ENCODE measurements around the gene GPR75. TPM values are rescaled to one million over a fixed set of nuclear protein-coding genes. Genes with fewer than 3 reads are reported as not detected.
A peak's percentile ranks its signal among the peaks of the same experiment; 100 is the strongest.
"Not testable (repeated sequence)": the region's sequence is repeated elsewhere in the genome, so short reads cannot be mapped to it uniquely, and the experiment has no call there.

The GPR75 gene
- total RNA-seq, 2 experiments from 2014 or later, result 1.6 to 2.0 TPM

GRCh38 chr2:53826587-53827397 is 33.0 kb downstream of the GPR75 start:
- Histone ChIP-seq H3K27ac (ENCODE audit: low read depth in 1 of 2, low read length in 2 of 2) (no peak overlapping the region), H3K4me3 (ENCODE audit: low read length) (no peak overlapping the region), H3K9me3 (ENCODE audit: control insufficient read depth in 1 of 2, insufficient read depth in 1 of 2, low read length in 2 of 2) (peaks cover 0 to 4% of the 10 kb centered on the region in 2 experiments), H3K27me3 (ENCODE audit: control insufficient read depth in 1 of 2, insufficient read depth in 2 of 2, low read length in 2 of 2) (no peaks in the 10 kb centered on the region), H3K36me3 (ENCODE audit: insufficient read depth, low read length) (peaks cover 3% of the 10 kb centered on the region), H3K4me1 (ENCODE audit: insufficient read depth, low read length) (no peaks in the 10 kb centered on the region)
- no peaks in the 10 kb centered on the region for H3K4me1 Mint-ChIP-seq (ENCODE audit: low read depth)
- TF ChIP-seq CTCF (IDR thresholded peaks at IDR 0.05), result no peak
- intact Hi-C loops (cut with DNase I, micrococcal nuclease), result no loop called here
- ChIA-PET POLR2A (no interaction called here), CTCF (no interaction called here)
- no peaks in the 10 kb centered on the region for H3K27me3 Mint-ChIP-seq
- H3K36me3 Mint-ChIP-seq (ENCODE audit: low read depth), result peaks cover 10% of the 10 kb centered on the region
- ATAC-seq (ENCODE audit: poor library complexity) (no peak), DNase-seq (no peak)
- peaks cover 4% of the 10 kb centered on the region for H3K9me3 Mint-ChIP-seq
- no peak overlapping the region for H3K27ac Mint-ChIP-seq
- H3K4me3 Mint-ChIP-seq, result no peak overlapping the region

GRCh38 chr2:53826030-53826410 is 33.7 kb downstream of the GPR75 start:
- Histone ChIP-seq H3K4me3 (ENCODE audit: low read length) (no peak overlapping the region), H3K36me3 (ENCODE audit: insufficient read depth, low read length) (peaks cover 3% of the 10 kb centered on the region), H3K27me3 (ENCODE audit: control insufficient read depth in 1 of 2, insufficient read depth in 2 of 2, low read length in 2 of 2) (no peaks in the 10 kb centered on the region), H3K4me1 (ENCODE audit: insufficient read depth, low read length) (no peaks in the 10 kb centered on the region), H3K27ac (ENCODE audit: low read depth in 1 of 2, low read length in 2 of 2) (no peak overlapping the region), H3K9me3 (ENCODE audit: control insufficient read depth in 1 of 2, insufficient read depth in 1 of 2, low read length in 2 of 2) (peaks cover 0 to 4% of the 10 kb centered on the region in 2 experiments)
- no peak for TF ChIP-seq CTCF (IDR thresholded peaks at IDR 0.05)
- Mint-ChIP-seq H3K27ac (no peak overlapping the region), H3K27me3 (no peaks in the 10 kb centered on the region), H3K36me3 (ENCODE audit: low read depth) (peaks cover 10% of the 10 kb centered on the region), H3K4me1 (ENCODE audit: low read depth) (no peaks in the 10 kb centered on the region), H3K4me3 (no peak overlapping the region), H3K9me3 (peaks cover 4% of the 10 kb centered on the region)
- intact Hi-C loops (cut with DNase I, micrococcal nuclease), result no loop called here
- ChIA-PET POLR2A (no interaction called here), CTCF (no interaction called here)
- ATAC-seq (ENCODE audit: poor library complexity) (no peak), DNase-seq (no peak)

GRCh38 chr2:53823639-53824038 is 36.1 kb downstream of the GPR75 start:
- intact Hi-C loops (cut with DNase I, micrococcal nuclease); H3K4me3 Mint-ChIP-seq; H3K27me3 Mint-ChIP-seq; H3K36me3 ChIP-seq (ENCODE audit: insufficient read depth, low read length); H3K4me1 Mint-ChIP-seq (ENCODE audit: low read depth); ATAC-seq (ENCODE audit: poor library complexity); POLR2A ChIA-PET; H3K9me3 ChIP-seq (ENCODE audit: control insufficient read depth in 1 of 2, insufficient read depth in 1 of 2, low read length in 2 of 2); H3K27ac ChIP-seq (ENCODE audit: low read depth in 1 of 2, low read length in 2 of 2); H3K4me1 ChIP-seq (ENCODE audit: insufficient read depth, low read length); H3K27me3 ChIP-seq (ENCODE audit: control insufficient read depth in 1 of 2, insufficient read depth in 2 of 2, low read length in 2 of 2); H3K4me3 ChIP-seq (ENCODE audit: low read length); H3K9me3 Mint-ChIP-seq; H3K27ac Mint-ChIP-seq: not testable (repeated sequence)
- CTCF ChIA-PET, result interaction anchor here (1.2 kb wide), 1 partner anchor 10 kb away, joined by 3 read pairs; no protein-coding TSS in a partner anchor
- peak in 3 of 14 experiments; percentile 2 to 4 (median 3) for DNase-seq
- peaks cover 16% of the 10 kb centered on the region for H3K36me3 Mint-ChIP-seq (ENCODE audit: low read depth)

- Mint-ChIP-seq H3K36me3 (ENCODE audit: low read depth) (peaks cover 31% of the 10 kb centered on the region), H3K4me1 (ENCODE audit: low read depth) (no peaks in the 10 kb centered on the region), H3K27ac (no peak overlapping the region), H3K4me3 (no peak overlapping the region), H3K27me3 (no peaks in the 10 kb centered on the region), H3K9me3 (no peaks in the 10 kb centered on the region)
- H3K36me3 ChIP-seq (ENCODE audit: insufficient read depth, low read length), result peaks cover 21% of the 10 kb centered on the region
- no peak for DNase-seq
- intact Hi-C loops (cut with DNase I, micrococcal nuclease), result no loop called here
- ATAC-seq (ENCODE audit: poor library complexity), result no peak
- H3K9me3 ChIP-seq (ENCODE audit: control insufficient read depth in 1 of 2, insufficient read depth in 1 of 2, low read length in 2 of 2), result no peaks in the 10 kb centered on the region
- ChIA-PET POLR2A (no interaction called here), CTCF (no interaction called here)
- TF ChIP-seq CTCF (IDR thresholded peaks at IDR 0.05), result no peak
- no peaks in the 10 kb centered on the region for H3K4me1 ChIP-seq (ENCODE audit: insufficient read depth, low read length)
- H3K27me3 ChIP-seq (ENCODE audit: control insufficient read depth in 1 of 2, insufficient read depth in 2 of 2, low read length in 2 of 2), result no peaks in the 10 kb centered on the region
- H3K4me3 ChIP-seq (ENCODE audit: low read length), result no peak overlapping the region
- H3K27ac ChIP-seq (ENCODE audit: low read depth in 1 of 2, low read length in 2 of 2), result no peak overlapping the region
These were observed 38.0 kb downstream of the GPR75 start for GRCh38 chr2:53821810-53822209.
